Measurements from ENCODE around the gene DDIT3.

The DDIT3 gene

GRCh38 chr12:57479376-57480115 is 40.8 kb downstream of the DDIT3 start, which contains the start of gene ARHGAP9:
Gene ARHGAP9 (minus strand): TSS chr12:57479866. CDS start chr12:57479406, 460 bp downstream.
- DNase-seq: no peak

- no peak for DNase-seq
Measured at GRCh38 chr12:57479043-57479375, 41.3 kb downstream of the DDIT3 start.

- DNase-seq: no peak
Measured at GRCh38 chr12:57477710-57478681, 42.3 kb downstream of the DDIT3 start.

GRCh38 chr12:57476993-57477709 is 43.2 kb downstream of the DDIT3 start:
- DNase-seq: no peak

- DNase-seq: no peak
Measured at GRCh38 chr12:57476162-57476992, 43.9 kb downstream of the DDIT3 start.

- DNase-seq: no peak
Measured at GRCh38 chr12:57475271-57476161, 44.8 kb downstream of the DDIT3 start.

- DNase-seq: no peak
Measured at GRCh38 chr12:57474862-57475261, 45.5 kb downstream of the DDIT3 start.

- DNase-seq: no peak
Measured at GRCh38 chr12:57474430-57474829, 45.9 kb downstream of the DDIT3 start.

GRCh38 chr12:57473886-57474285 is 46.4 kb downstream of the DDIT3 start:
- no peak for DNase-seq

- no peak for DNase-seq
Measured at GRCh38 chr12:57473392-57473791, 46.9 kb downstream of the DDIT3 start.

GRCh38 chr12:57472391-57472790 is 47.9 kb downstream of the DDIT3 start:
- no peak for DNase-seq

GRCh38 chr12:57471661-57472060 is 48.7 kb downstream of the DDIT3 start:
- no peak for DNase-seq

GRCh38 chr12:57470970-57471656 is 49.2 kb downstream of the DDIT3 start:
- no peak for DNase-seq

- DNase-seq: no peak
Measured at GRCh38 chr12:57470286-57470969, 49.9 kb downstream of the DDIT3 start.

GRCh38 chr12:57469296-57470164 is 50.8 kb downstream of the DDIT3 start:
- no peak for DNase-seq

GRCh38 chr12:57467915-57468314 is 52.4 kb downstream of the DDIT3 start:
- DNase-seq: no peak

GRCh38 chr12:57467212-57467874 is 53.0 kb downstream of the DDIT3 start:
- no peak for DNase-seq

All from SW 1271 (cell line).